ENCODE results near the gene NRCAM. TPM values are rescaled to one million over a fixed set of nuclear protein-coding genes. Genes with fewer than 3 reads are reported as not detected.

Gene NRCAM
- total and polyA plus RNA-seq, 2 of the 8 experiments (the other 6 are each of a cell fraction or from before 2014, with no cell fraction given) = 2.7 to 3.8 TPM

- H4K8ac ChIP-seq (ENCODE audit: extremely low read depth, insufficient read depth, low read length) = no peak overlapping the region
- no peak overlapping the region for H3K4me3 ChIP-seq (ENCODE audit: extremely low read depth in 1 of 4, insufficient read depth in 2 of 4, low read depth in 3 of 4, low read length in 4 of 4)
- no peaks in the 10 kb centered on the region for H3K36me3 ChIP-seq (ENCODE audit: control insufficient read depth in 2 of 4, insufficient read depth in 4 of 4, low read length in 3 of 4)
- no peak overlapping the region for H3K23ac ChIP-seq (ENCODE audit: insufficient read length)
- H3K79me1 ChIP-seq (ENCODE audit: low read depth, low read length) = no peaks in the 10 kb centered on the region
- H2AFZ ChIP-seq (ENCODE audit: low read length) = no peak overlapping the region
- peaks cover 0 to 16% (median 15%) of the 10 kb centered on the region in 4 experiments; a peak in 6 of 7 replicates for H3K4me1 ChIP-seq (replicated peaks in 1 of 4; ENCODE audit: control insufficient read depth in 3 of 4, insufficient read depth in 4 of 4, low read length in 3 of 4)
- H4K5ac ChIP-seq (ENCODE audit: insufficient read length, low read depth, low read length) = no peak overlapping the region
- no peak overlapping the region for H3K9ac ChIP-seq (replicated peaks in 1 of 4; ENCODE audit: extremely low read depth in 1 of 4, low read depth in 3 of 4, low read length in 3 of 4)
- no peaks in the 10 kb centered on the region for H3K9me3 ChIP-seq (ENCODE audit: insufficient read depth in 2 of 2, low read depth in 1 of 2, low read length in 1 of 2)
- no peak overlapping the region for H3K56ac ChIP-seq (replicated peaks; ENCODE audit: insufficient read length, low read depth, low read length)
- H3K4ac ChIP-seq (replicated peaks; ENCODE audit: insufficient read length, low read depth, low read length) = no peak overlapping the region
- H3K23me2 ChIP-seq (ENCODE audit: low read depth, low read length) = no peaks in the 10 kb centered on the region
- ChIA-PET CTCF (ENCODE audit: partially characterized antibody) (interaction anchor here (1.1 kb wide), 1 partner anchor 8 kb away, joined by 5 read pairs; no protein-coding TSS in a partner anchor), POLR2A (ENCODE audit: partially characterized antibody) (interaction anchor here (2.8 kb wide), 1 partner anchor 8 kb away, joined by 7 read pairs; no protein-coding TSS in a partner anchor)
- no peak overlapping the region for H2BK15ac ChIP-seq (ENCODE audit: low read length)
- no peak overlapping the region for H2BK120ac ChIP-seq (replicated peaks; ENCODE audit: low read depth, low read length)
- TF ChIP-seq SIRT6 (IDR thresholded peaks at IDR 0.05; ENCODE audit: low read length) (no peak), ASH2L (IDR thresholded peaks at IDR 0.05; ENCODE audit: low read length) (no peak), TCF12 (IDR thresholded peaks at IDR 0.05; ENCODE audit: low read depth, low read length) (no peak), EZH2 (IDR thresholded peaks at IDR 0.05; ENCODE audit: low read depth, low read length, severe bottlenecking) (no peak), EGR1 (IDR thresholded peaks at IDR 0.05; ENCODE audit: borderline replicate concordance, low read depth, low read length) (no peak), FOSL1 (IDR thresholded peaks at IDR 0.05; ENCODE audit: insufficient read depth, low read depth, low read length) (no peak), SP1 (IDR thresholded peaks at IDR 0.05; ENCODE audit: low read depth, low read length) (no peak), SUZ12 (IDR thresholded peaks at IDR 0.05; ENCODE audit: low read length) (no peak), SIX5 (IDR thresholded peaks at IDR 0.05; ENCODE audit: low read depth, low read length) (no peak), PHF8 (conservative IDR thresholded peaks at IDR 0.05; ENCODE audit: low read depth, low read length) (no peak)
- no peak overlapping the region for H3K18ac ChIP-seq (ENCODE audit: extremely low read depth, low read length)
- H2BK5ac ChIP-seq (ENCODE audit: low read depth, low read length) = no peak overlapping the region
- H3K27ac ChIP-seq (ENCODE audit: low read depth, low read length) = no peak overlapping the region
- FAIRE-seq = no peak
- no peak for DNase-seq (ENCODE audit: low read depth in 1 of 2, low spot score in 2 of 2)
- no peak overlapping the region for H3K14ac ChIP-seq (ENCODE audit: insufficient read length)
- H2BK20ac ChIP-seq (ENCODE audit: low read length) = no peak overlapping the region
- H4K20me1 ChIP-seq (replicated peaks in 1 of 2; ENCODE audit: control insufficient read depth in 1 of 2, insufficient read depth in 2 of 2, low read length in 2 of 2) = no peaks in the 10 kb centered on the region
- no peak overlapping the region for H4K91ac ChIP-seq (replicated peaks; ENCODE audit: insufficient read length, low read length)
- no peaks in the 10 kb centered on the region for H3K79me2 ChIP-seq (ENCODE audit: control insufficient read depth in 1 of 2, insufficient read depth in 2 of 2, low read length in 2 of 2)
- H3K27me3 ChIP-seq (replicated peaks in 1 of 4; ENCODE audit: control insufficient read depth in 3 of 4, extremely low read depth in 1 of 4, insufficient read depth in 3 of 4, low read length in 3 of 4) = no peaks in the 10 kb centered on the region
- H3K4me2 ChIP-seq (ENCODE audit: insufficient read depth in 1 of 2, low read depth in 2 of 2, low read length in 2 of 2) = no peak overlapping the region
- H2BK12ac ChIP-seq (ENCODE audit: low read depth, low read length) = no peak overlapping the region
- no peak overlapping the region for H2AK5ac ChIP-seq (ENCODE audit: low read depth, low read length)
These were observed 221.2 kb downstream of the NRCAM start for GRCh38 chr7:108234971-108235450.

Measured in H1 (cell line).